HG02623 (cell line): ENCODE measurements around the gene SLC2A6.

ENCODE experiments used
- ATAC-seq: cut with Tn5 transposase; IDR thresholded peaks from one replicate; pipeline ENCODE4 v1.9.1; 2021; ENCODE audit warnings: moderate library complexity; ENCODE audit not compliant: unreplicated experiment

SLC2A6 gene

GRCh38 chr9:133478851-133479711 is at the start of gene SLC2A6:
TSS of gene SLC2A6 (minus strand) at chr9:133479099. CDS start at chr9:133479059, 40 bp downstream.
- ATAC-seq = peak; percentile 80

GRCh38 chr9:133528001-133528875 is 49.3 kb upstream of the SLC2A6 start:
- ATAC-seq = no peak

- ATAC-seq = no peak
Measured at GRCh38 chr9:133527444-133527920, 48.6 kb upstream of the SLC2A6 start.

- ATAC-seq = no peak
Measured at GRCh38 chr9:133526721-133527321, 47.9 kb upstream of the SLC2A6 start.

- ATAC-seq = no peak
Measured at GRCh38 chr9:133525677-133526076, 46.8 kb upstream of the SLC2A6 start.

- ATAC-seq = no peak
Measured at GRCh38 chr9:133524679-133525228, 45.9 kb upstream of the SLC2A6 start, which contains the start of gene MYMK. TSS of gene MYMK (minus strand) at chr9:133524959. CDS start at chr9:133524844, 115 bp downstream.

GRCh38 chr9:133524146-133524545 is 45.2 kb upstream of the SLC2A6 start:
- no peak for ATAC-seq

GRCh38 chr9:133523106-133523505 is 44.2 kb upstream of the SLC2A6 start:
- ATAC-seq = no peak

- ATAC-seq = no peak
Measured at GRCh38 chr9:133522073-133522910, 43.4 kb upstream of the SLC2A6 start.

GRCh38 chr9:133521122-133522072 is 42.5 kb upstream of the SLC2A6 start:
- ATAC-seq = no peak

GRCh38 chr9:133520121-133520835 is 41.4 kb upstream of the SLC2A6 start:
- no peak for ATAC-seq

GRCh38 chr9:133519693-133520092 is 40.8 kb upstream of the SLC2A6 start:
- no peak for ATAC-seq

GRCh38 chr9:133518706-133519449 is 40.0 kb upstream of the SLC2A6 start:
- ATAC-seq = no peak

- ATAC-seq = no peak
Measured at GRCh38 chr9:133518200-133518599, 39.3 kb upstream of the SLC2A6 start.

GRCh38 chr9:133517711-133518110 is 38.8 kb upstream of the SLC2A6 start:
- ATAC-seq = no peak

- ATAC-seq = no peak
Measured at GRCh38 chr9:133516961-133517350, 38.1 kb upstream of the SLC2A6 start.

GRCh38 chr9:133516256-133516960 is 37.5 kb upstream of the SLC2A6 start:
- no peak for ATAC-seq
